Activated naive CD4-positive, alpha-beta T cell treated with anti-CD3 and anti-CD28 coated beads for 36 hours (primary cell): ENCODE measurements around the gene PPP4R4. TPM values are rescaled to one million over a fixed set of nuclear protein-coding genes. Genes with fewer than 3 reads are reported as not detected.
A peak's percentile ranks its signal among the peaks of the same experiment; 100 is the strongest.

ENCODE experiments used
- CTCF ChIA-PET: fragments of 350-600 bp; sonication (Branson Sonifier 250); formaldehyde crosslinking; loops from one replicate; lab custom pipeline; 2021; ENCODE audit warnings: antibody characterized with exemption; lab: Charles Lee
- DNase-seq: peaks from one replicate; pipeline ENCODE4 v3.0.0-alpha.2; 2020
- H3K27ac Mint-ChIP-seq: one replicate; pipeline ENCODE4 v1.8.0; 2021; ENCODE audit warnings: mild to moderate bottlenecking, mixed read lengths
- H3K27me3 Mint-ChIP-seq: one replicate; pipeline ENCODE4 v1.8.0; 2021; ENCODE audit warnings: low read depth, mixed read lengths
- H3K36me3 Mint-ChIP-seq: one replicate; pipeline ENCODE4 v1.8.0; 2021; ENCODE audit warnings: low read depth, mixed read lengths
- H3K4me1 Mint-ChIP-seq: one replicate; pipeline ENCODE4 v1.8.0; 2021; ENCODE audit warnings: low read depth, mixed read lengths
- H3K4me3 Mint-ChIP-seq: one replicate; pipeline ENCODE4 v1.8.0; 2021; ENCODE audit warnings: mild to moderate bottlenecking, moderate library complexity, mixed read lengths
- H3K9me3 Mint-ChIP-seq: one replicate; pipeline ENCODE4 v1.8.0; 2021; ENCODE audit warnings: mixed read lengths
- intact Hi-C: fragments of 100-400 bp; cut with micrococcal nuclease; formaldehyde crosslinking; loops from one replicate; pipeline ENCODE4 v1.15.1; 2023
- total RNA-seq, 2 experiments: library from RNA; stranded (reverse); gene quantifications; one replicate each; pipeline ENCODE4 v1.2.3, GENCODE V29; 2021

Gene PPP4R4
- 10 to 100 TPM; 13.2 to 13.9 TPM for total RNA-seq

GRCh38 chr14:94173885-94174603 lies at the start of gene PPP4R4:
Gene PPP4R4 (plus strand): TSS chr14:94174322. CDS start chr14:94174466, 144 bp downstream.
- DNase-seq, result peak; percentile 95
- peak within 1 kb of the TSS; percentile 76 for H3K4me3 Mint-ChIP-seq
- peaks cover 37% of the 10 kb centered on the region for H3K4me1 Mint-ChIP-seq
- H3K27ac Mint-ChIP-seq, result peak within 1 kb of the TSS; percentile 42
- H3K9me3 Mint-ChIP-seq, result no peaks in the 10 kb centered on the region
- intact Hi-C loops, result loop anchor here (1.0 to 10.0 kb wide), 4 partner anchors 10 to 989 kb away; partner anchors contain the start of genes LYSET, MOAP1 and OTUB2
- no peaks in the 10 kb centered on the region for H3K27me3 Mint-ChIP-seq
- no peaks in the 10 kb centered on the region for H3K36me3 Mint-ChIP-seq
- CTCF ChIA-PET, result interaction anchor here (1.0 kb wide), 1 partner anchor 236 kb away, joined by 3 read pairs; no protein-coding TSS in a partner anchor

- Mint-ChIP-seq H3K4me1 (peaks cover 9% of the 10 kb centered on the region), H3K4me3 (no peak overlapping the region), H3K27me3 (no peaks in the 10 kb centered on the region), H3K36me3 (peaks cover 4% of the 10 kb centered on the region), H3K9me3 (peaks cover 28% of the 10 kb centered on the region), H3K27ac (no peak overlapping the region)
- CTCF ChIA-PET, result interaction anchor here (0.6 to 6.0 kb wide), 3 partner anchors 13 to 89 kb away, joined by 4 to 38 read pairs (median 4); no protein-coding TSS in a partner anchor
- intact Hi-C loops, result no loop called here
- DNase-seq, result no peak
Observed at GRCh38 chr14:94124582-94125377, 49.3 kb upstream of the PPP4R4 start.

DNA sequence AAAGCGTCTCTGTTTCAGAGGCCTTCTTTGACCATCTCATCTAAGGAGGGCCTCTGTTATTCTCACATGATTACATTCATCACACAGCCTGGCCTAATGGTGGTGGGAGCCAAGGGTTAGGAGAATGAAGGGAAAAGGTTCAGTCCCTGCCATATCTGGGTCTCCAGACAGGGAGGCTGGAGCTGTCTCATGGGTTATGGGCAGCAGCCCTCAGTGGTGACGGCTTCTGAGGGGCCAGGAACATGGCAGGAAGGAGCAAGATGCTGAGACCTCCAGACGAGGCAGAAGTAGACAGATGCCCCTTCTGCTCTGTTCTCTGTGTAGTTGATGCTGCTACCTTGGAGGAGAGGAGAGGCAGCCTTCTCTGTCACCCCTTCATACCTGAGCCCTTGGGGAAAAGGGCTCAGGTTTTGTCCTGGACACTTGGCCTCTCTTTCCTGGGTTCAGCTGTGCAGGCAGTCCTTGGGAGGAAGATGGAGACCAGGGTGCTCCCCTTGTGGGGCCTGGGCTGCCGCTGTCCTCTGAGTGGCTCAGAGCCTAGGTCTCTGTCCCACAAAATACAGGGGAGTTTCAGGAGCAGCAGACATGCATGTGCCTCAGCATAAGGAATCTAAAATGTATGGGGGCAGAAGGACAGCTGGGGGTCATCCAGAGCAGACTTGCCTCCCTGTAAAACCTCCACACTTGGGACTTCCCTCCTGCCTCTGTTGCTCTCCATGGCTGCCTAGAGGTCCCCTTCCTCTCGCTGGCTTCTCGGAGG lies 48.3 kb upstream of the PPP4R4 start:
- CTCF ChIA-PET, result interaction anchor here (1.0 to 6.0 kb wide), 3 partner anchors 12 to 90 kb away, joined by 3 to 38 read pairs (median 4); no protein-coding TSS in a partner anchor
- H3K4me3 Mint-ChIP-seq, result no peak overlapping the region
- peaks cover 19% of the 10 kb centered on the region for H3K9me3 Mint-ChIP-seq
- no peaks in the 10 kb centered on the region for H3K27me3 Mint-ChIP-seq
- intact Hi-C loops, result no loop called here
- H3K27ac Mint-ChIP-seq, result no peak overlapping the region
- H3K4me1 Mint-ChIP-seq, result peaks cover 16% of the 10 kb centered on the region
- DNase-seq, result no peak
- H3K36me3 Mint-ChIP-seq, result peaks cover 4% of the 10 kb centered on the region

GRCh38 chr14:94126419-94126677 lies 47.8 kb upstream of the PPP4R4 start:
- Mint-ChIP-seq H3K4me3 (no peak overlapping the region), H3K4me1 (peaks cover 16% of the 10 kb centered on the region), H3K27me3 (no peaks in the 10 kb centered on the region), H3K9me3 (peaks cover 14% of the 10 kb centered on the region), H3K36me3 (peaks cover 4% of the 10 kb centered on the region), H3K27ac (no peak overlapping the region)
- intact Hi-C loops, result no loop called here
- CTCF ChIA-PET, result interaction anchor here (1.0 to 6.0 kb wide), 3 partner anchors 11 to 91 kb away, joined by 3 to 38 read pairs (median 4); no protein-coding TSS in a partner anchor
- DNase-seq, result no peak

DNA sequence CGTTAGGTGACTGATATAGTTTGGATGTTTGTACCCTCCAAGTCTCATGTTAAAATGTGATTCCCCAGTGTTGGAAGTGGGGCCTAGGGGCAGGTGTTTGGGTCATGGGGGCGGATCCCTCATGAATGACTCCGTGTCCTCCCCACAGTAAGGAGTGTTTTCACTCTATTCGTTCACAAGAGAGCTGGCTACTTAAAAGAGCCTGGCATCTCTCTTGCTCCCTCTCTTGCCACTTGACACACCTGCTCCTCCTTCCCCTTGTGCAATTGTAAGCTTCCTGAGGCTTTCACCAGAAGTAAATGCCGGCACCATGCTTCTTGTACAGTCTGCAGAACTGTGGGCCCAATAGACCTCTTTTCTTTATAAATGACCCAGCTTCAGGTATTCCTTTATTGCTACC lies 47.3 kb upstream of the PPP4R4 start:
- CTCF ChIA-PET, result interaction anchor here (1.0 to 6.0 kb wide), 2 partner anchors 11 to 73 kb away, joined by 3 to 38 read pairs; no protein-coding TSS in a partner anchor
- no peak for DNase-seq
- intact Hi-C loops, result no loop called here

GRCh38 chr14:94127330-94127729 lies 46.8 kb upstream of the PPP4R4 start:
- intact Hi-C loops, result no loop called here
- H3K36me3 Mint-ChIP-seq, result peaks cover 4% of the 10 kb centered on the region
- no peak overlapping the region for H3K27ac Mint-ChIP-seq
- CTCF ChIA-PET, result interaction anchor here (0.5 to 6.0 kb wide), 5 partner anchors 10 to 1682 kb away, joined by 3 to 38 read pairs (median 3); partner anchors contain the start of genes DDX24 and IFI27L1
- no peaks in the 10 kb centered on the region for H3K27me3 Mint-ChIP-seq
- peaks cover 16% of the 10 kb centered on the region for H3K4me1 Mint-ChIP-seq
- no peak overlapping the region for H3K4me3 Mint-ChIP-seq
- H3K9me3 Mint-ChIP-seq, result peaks cover 5% of the 10 kb centered on the region
- no peak for DNase-seq

More for the DNA sequence above, 47.3 kb upstream of the PPP4R4 start:
- peaks cover 9% of the 10 kb centered on the region for H3K9me3 Mint-ChIP-seq
- no peaks in the 10 kb centered on the region for H3K27me3 Mint-ChIP-seq
- no peak overlapping the region for H3K27ac Mint-ChIP-seq
- H3K4me3 Mint-ChIP-seq, result no peak overlapping the region
- H3K4me1 Mint-ChIP-seq, result peaks cover 16% of the 10 kb centered on the region
- H3K36me3 Mint-ChIP-seq, result peaks cover 4% of the 10 kb centered on the region

- intact Hi-C loops, result loop anchor here (2.0 kb wide), 2 partner anchors 92 to 190 kb away; no protein-coding TSS in a partner anchor
- Mint-ChIP-seq H3K4me3 (peak overlapping the region; percentile 88), H3K36me3 (peaks cover 4% of the 10 kb centered on the region), H3K9me3 (no peaks in the 10 kb centered on the region), H3K27ac (peak overlapping the region; percentile 68), H3K4me1 (peaks cover 16% of the 10 kb centered on the region), H3K27me3 (no peaks in the 10 kb centered on the region)
- DNase-seq, result no peak
- CTCF ChIA-PET, result interaction anchor here (0.5 to 6.0 kb wide), 13 partner anchors 8 to 1681 kb away, joined by 3 to 38 read pairs (median 3); partner anchors contain the start of genes DDX24 and IFI27L1
Observed at GRCh38 chr14:94128216-94128839, 45.8 kb upstream of the PPP4R4 start.

- Mint-ChIP-seq H3K9me3 (no peaks in the 10 kb centered on the region), H3K36me3 (peaks cover 4% of the 10 kb centered on the region), H3K4me1 (peaks cover 16% of the 10 kb centered on the region), H3K27me3 (no peaks in the 10 kb centered on the region), H3K27ac (peak within 1 kb of the TSS; percentile 68), H3K4me3 (peak within 1 kb of the TSS; percentile 88)
- intact Hi-C loops, result loop anchor here (1.0 to 2.0 kb wide), 4 partner anchors 48 to 190 kb away; partner anchors contain the start of genes DDX24, IFI27L1 and OTUB2
- peak; percentile 88 for DNase-seq
- CTCF ChIA-PET, result interaction anchor here (0.6 to 6.0 kb wide), 13 partner anchors 8 to 189 kb away, joined by 3 to 82 read pairs (median 4); partner anchors contain the start of genes DDX24 and IFI27L1
Observed at GRCh38 chr14:94129111-94129757, 44.9 kb upstream of the PPP4R4 start, which contains the start of gene IFI27L2. Gene IFI27L2 (minus strand): TSS chr14:94129604. CDS start chr14:94129564, 40 bp downstream.

DNA sequence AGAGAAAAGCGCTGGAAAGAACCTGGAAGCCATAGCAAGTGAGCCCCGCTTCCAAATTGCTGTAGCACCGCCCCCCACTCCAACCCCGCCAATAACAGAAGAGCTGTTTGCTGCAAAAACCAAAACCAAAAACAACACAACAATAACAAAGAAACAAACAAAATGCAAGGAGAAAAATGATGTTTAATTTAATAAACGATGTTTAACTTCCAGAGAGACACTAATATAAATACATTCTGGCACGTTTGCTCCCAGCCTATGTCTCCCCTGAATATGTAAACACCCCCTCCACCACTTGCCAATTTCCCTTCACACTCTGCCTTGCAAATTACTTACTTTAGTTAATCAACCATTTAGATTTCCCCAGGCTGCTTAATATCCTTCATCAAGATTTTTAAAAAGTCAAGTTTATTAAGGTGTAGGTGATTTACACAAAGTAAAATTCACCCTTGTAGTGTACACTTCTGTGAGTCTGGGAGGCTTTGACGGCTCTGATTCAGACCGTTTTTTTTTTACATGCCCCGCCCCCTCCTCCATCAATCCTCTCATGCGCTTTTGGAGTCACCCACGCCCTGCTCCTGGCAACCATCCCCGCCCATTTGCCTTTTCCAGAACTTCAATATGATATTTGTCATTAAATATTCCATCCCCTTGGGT lies 44.2 kb upstream of the PPP4R4 start:
- no peak overlapping the region for H3K27ac Mint-ChIP-seq
- peak overlapping the region; percentile 88 for H3K4me3 Mint-ChIP-seq
- no peaks in the 10 kb centered on the region for H3K27me3 Mint-ChIP-seq
- H3K36me3 Mint-ChIP-seq, result peaks cover 4% of the 10 kb centered on the region
- CTCF ChIA-PET, result interaction anchor here (0.6 to 5.0 kb wide), 9 partner anchors 11 to 356 kb away, joined by 3 to 82 read pairs (median 5); no protein-coding TSS in a partner anchor
- peak; percentile 56 for DNase-seq
- H3K4me1 Mint-ChIP-seq, result peaks cover 16% of the 10 kb centered on the region
- no peaks in the 10 kb centered on the region for H3K9me3 Mint-ChIP-seq
- intact Hi-C loops, result loop anchor here (1.0 to 2.0 kb wide), 4 partner anchors 49 to 191 kb away; partner anchors contain the start of genes DDX24, IFI27L1 and OTUB2

GRCh38 chr14:94132285-94132887 lies 41.7 kb upstream of the PPP4R4 start:
- peaks cover 18% of the 10 kb centered on the region for H3K4me1 Mint-ChIP-seq
- H3K9me3 Mint-ChIP-seq, result peaks cover 7% of the 10 kb centered on the region
- CTCF ChIA-PET, result interaction anchor here (0.6 to 5.0 kb wide), 34 partner anchors 9 to 819 kb away, joined by 3 to 82 read pairs (median 4); partner anchors contain the start of genes DDX24 and IFI27L1
- H3K4me3 Mint-ChIP-seq, result no peak overlapping the region
- intact Hi-C loops, result loop anchor here (1.0 to 2.0 kb wide), 4 partner anchors 48 to 416 kb away; no protein-coding TSS in a partner anchor
- peak; percentile 79 for DNase-seq
- peaks cover 4% of the 10 kb centered on the region for H3K36me3 Mint-ChIP-seq
- no peak overlapping the region for H3K27ac Mint-ChIP-seq
- H3K27me3 Mint-ChIP-seq, result no peaks in the 10 kb centered on the region
